ENCODE measurements around the gene NMBR.
"Not testable (repeated sequence)": the region's sequence is repeated elsewhere in the genome, so short reads cannot be mapped to it uniquely, and the experiment has no call there.

The NMBR gene

GRCh38 chr6:142153196-142153595 lies 6.3 kb upstream of the NMBR start:
- FAIRE-seq: no peak

GRCh38 chr6:142152746-142153145 lies 5.8 kb upstream of the NMBR start:
- no peak for FAIRE-seq

GRCh38 chr6:142141531-142141930 lies 5.4 kb downstream of the NMBR start:
- FAIRE-seq: not testable (repeated sequence)

- no peak for FAIRE-seq
Observed at GRCh38 chr6:142138876-142139275, 8.0 kb downstream of the NMBR start.

- FAIRE-seq: no peak
Observed at GRCh38 chr6:142132625-142133024, 14.3 kb downstream of the NMBR start, which contains the start of gene GJE1. TSS of gene GJE1 (plus strand) at chr6:142132925. CDS start at chr6:142133159, 234 bp downstream.

GRCh38 chr6:142130814-142131213 lies 16.1 kb downstream of the NMBR start:
- no peak for FAIRE-seq

GRCh38 chr6:142121342-142121741 lies 25.6 kb downstream of the NMBR start:
- FAIRE-seq: no peak

- no peak for FAIRE-seq
Observed at GRCh38 chr6:142118925-142119324, 28.0 kb downstream of the NMBR start.

- no peak for FAIRE-seq
Observed at GRCh38 chr6:142118328-142118727, 28.6 kb downstream of the NMBR start.

GRCh38 chr6:142117366-142117765 lies 29.6 kb downstream of the NMBR start:
- no peak for FAIRE-seq

- FAIRE-seq: peak; percentile 70
Observed at GRCh38 chr6:142112451-142113061, 34.4 kb downstream of the NMBR start.

- not testable (repeated sequence) for FAIRE-seq
Observed at GRCh38 chr6:142110820-142111219, 36.1 kb downstream of the NMBR start.

- FAIRE-seq: not testable (repeated sequence)
Observed at GRCh38 chr6:142104820-142105219, 42.1 kb downstream of the NMBR start.

- no peak for FAIRE-seq
Observed at GRCh38 chr6:142088858-142089216, 58.1 kb downstream of the NMBR start.

- FAIRE-seq: no peak
Observed at GRCh38 chr6:142087950-142088857, 58.7 kb downstream of the NMBR start.

GRCh38 chr6:142079130-142079529 lies 67.8 kb downstream of the NMBR start:
- FAIRE-seq: no peak

GRCh38 chr6:142075516-142076101 lies 71.3 kb downstream of the NMBR start:
- FAIRE-seq: no peak

GRCh38 chr6:142074516-142074915 lies 72.4 kb downstream of the NMBR start:
- FAIRE-seq: no peak

GRCh38 chr6:142071981-142072380 lies 74.9 kb downstream of the NMBR start:
- FAIRE-seq: no peak

- FAIRE-seq: no peak
Observed at GRCh38 chr6:142068416-142068815, 78.5 kb downstream of the NMBR start.

- FAIRE-seq: not testable (repeated sequence)
Observed at GRCh38 chr6:142062861-142063260, 84.1 kb downstream of the NMBR start.

GRCh38 chr6:142058551-142059290 lies 88.2 kb downstream of the NMBR start:
- no peak for FAIRE-seq

- FAIRE-seq: no peak
Observed at GRCh38 chr6:142055219-142055618, 91.7 kb downstream of the NMBR start.
